Measurements from ENCODE around the gene SMCO3. TPM values are rescaled to one million over a fixed set of nuclear protein-coding genes. Genes with fewer than 3 reads are reported as not detected.

Gene SMCO3
- total and polyA plus RNA-seq, 10 of the 15 experiments (the other 5 are each of a cell fraction or from before 2014, with no cell fraction given): 0.05 to 0.35 (median 0.10) TPM; not detected in 6

- TF ChIP-seq, protein P1, sequence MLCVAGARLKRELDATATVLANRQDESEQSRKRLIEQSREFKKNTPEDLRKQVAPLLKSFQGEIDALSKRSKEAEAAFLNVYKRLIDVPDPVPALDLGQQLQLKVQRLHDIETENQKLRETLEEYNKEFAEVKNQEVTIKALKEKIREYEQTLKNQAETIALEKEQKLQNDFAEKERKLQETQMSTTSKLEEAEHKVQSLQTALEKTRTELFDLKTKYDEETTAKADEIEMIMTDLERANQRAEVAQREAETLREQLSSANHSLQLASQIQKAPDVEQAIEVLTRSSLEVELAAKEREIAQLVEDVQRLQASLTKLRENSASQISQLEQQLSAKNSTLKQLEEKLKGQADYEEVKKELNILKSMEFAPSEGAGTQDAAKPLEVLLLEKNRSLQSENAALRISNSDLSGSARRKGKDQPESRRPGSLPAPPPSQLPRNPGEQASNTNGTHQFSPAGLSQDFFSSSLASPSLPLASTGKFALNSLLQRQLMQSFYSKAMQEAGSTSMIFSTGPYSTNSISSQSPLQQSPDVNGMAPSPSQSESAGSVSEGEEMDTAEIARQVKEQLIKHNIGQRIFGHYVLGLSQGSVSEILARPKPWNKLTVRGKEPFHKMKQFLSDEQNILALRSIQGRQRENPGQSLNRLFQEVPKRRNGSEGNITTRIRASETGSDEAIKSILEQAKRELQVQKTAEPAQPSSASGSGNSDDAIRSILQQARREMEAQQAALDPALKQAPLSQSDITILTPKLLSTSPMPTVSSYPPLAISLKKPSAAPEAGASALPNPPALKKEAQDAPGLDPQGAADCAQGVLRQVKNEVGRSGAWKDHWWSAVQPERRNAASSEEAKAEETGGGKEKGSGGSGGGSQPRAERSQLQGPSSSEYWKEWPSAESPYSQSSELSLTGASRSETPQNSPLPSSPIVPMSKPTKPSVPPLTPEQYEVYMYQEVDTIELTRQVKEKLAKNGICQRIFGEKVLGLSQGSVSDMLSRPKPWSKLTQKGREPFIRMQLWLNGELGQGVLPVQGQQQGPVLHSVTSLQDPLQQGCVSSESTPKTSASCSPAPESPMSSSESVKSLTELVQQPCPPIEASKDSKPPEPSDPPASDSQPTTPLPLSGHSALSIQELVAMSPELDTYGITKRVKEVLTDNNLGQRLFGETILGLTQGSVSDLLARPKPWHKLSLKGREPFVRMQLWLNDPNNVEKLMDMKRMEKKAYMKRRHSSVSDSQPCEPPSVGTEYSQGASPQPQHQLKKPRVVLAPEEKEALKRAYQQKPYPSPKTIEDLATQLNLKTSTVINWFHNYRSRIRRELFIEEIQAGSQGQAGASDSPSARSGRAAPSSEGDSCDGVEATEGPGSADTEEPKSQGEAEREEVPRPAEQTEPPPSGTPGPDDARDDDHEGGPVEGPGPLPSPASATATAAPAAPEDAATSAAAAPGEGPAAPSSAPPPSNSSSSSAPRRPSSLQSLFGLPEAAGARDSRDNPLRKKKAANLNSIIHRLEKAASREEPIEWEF (IDR thresholded peaks at IDR 0.05; ENCODE audit: insufficient replicate concordance, low read depth, low read length): no peak
- no peak for TF ChIP-seq ZNF274 (IDR thresholded peaks at IDR 0.05; ENCODE audit: insufficient read depth, insufficient read length)
- TF ChIP-seq, protein P2, sequence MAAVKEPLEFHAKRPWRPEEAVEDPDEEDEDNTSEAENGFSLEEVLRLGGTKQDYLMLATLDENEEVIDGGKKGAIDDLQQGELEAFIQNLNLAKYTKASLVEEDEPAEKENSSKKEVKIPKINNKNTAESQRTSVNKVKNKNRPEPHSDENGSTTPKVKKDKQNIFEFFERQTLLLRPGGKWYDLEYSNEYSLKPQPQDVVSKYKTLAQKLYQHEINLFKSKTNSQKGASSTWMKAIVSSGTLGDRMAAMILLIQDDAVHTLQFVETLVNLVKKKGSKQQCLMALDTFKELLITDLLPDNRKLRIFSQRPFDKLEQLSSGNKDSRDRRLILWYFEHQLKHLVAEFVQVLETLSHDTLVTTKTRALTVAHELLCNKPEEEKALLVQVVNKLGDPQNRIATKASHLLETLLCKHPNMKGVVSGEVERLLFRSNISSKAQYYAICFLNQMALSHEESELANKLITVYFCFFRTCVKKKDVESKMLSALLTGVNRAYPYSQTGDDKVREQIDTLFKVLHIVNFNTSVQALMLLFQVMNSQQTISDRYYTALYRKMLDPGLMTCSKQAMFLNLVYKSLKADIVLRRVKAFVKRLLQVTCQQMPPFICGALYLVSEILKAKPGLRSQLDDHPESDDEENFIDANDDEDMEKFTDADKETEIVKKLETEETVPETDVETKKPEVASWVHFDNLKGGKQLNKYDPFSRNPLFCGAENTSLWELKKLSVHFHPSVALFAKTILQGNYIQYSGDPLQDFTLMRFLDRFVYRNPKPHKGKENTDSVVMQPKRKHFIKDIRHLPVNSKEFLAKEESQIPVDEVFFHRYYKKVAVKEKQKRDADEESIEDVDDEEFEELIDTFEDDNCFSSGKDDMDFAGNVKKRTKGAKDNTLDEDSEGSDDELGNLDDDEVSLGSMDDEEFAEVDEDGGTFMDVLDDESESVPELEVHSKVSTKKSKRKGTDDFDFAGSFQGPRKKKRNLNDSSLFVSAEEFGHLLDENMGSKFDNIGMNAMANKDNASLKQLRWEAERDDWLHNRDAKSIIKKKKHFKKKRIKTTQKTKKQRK (IDR thresholded peaks at IDR 0.05; ENCODE audit: low read depth, low read length): no peak
Observed at GRCh38 chr12:14858513-14858912, 44.5 kb upstream of the SMCO3 start (continued).
